Liver (tissue), 9 donors: ENCODE results near the gene MICAL3. TPM values are rescaled to one million over a fixed set of nuclear protein-coding genes. Genes with fewer than 3 reads are reported as not detected.

Experiments
- DNase-seq: peaks from one replicate; pipeline ENCODE4 v3.0.0-alpha.2; 2017; ENCODE audit warnings: low spot score
- H3K27ac ChIP-seq, 2 donors: one replicate each; pipeline ENCODE4 v1.7.0; 2013; ENCODE audit warnings: inconsistent platforms in 2 of 2, low read length in 2 of 2, control low read depth in 1 of 2, low read depth in 1 of 2, mild to moderate bottlenecking in 1 of 2
- H3K27me3 ChIP-seq, 4 donors: one replicate each; pipeline versions ENCODE4 v1.6.1 to v1.7.0; 2013; ENCODE audit warnings: low read length in 3 of 4, inconsistent platforms in 1 of 4, mild to moderate bottlenecking in 1 of 4, moderate library complexity in 1 of 4; ENCODE audit not compliant: control insufficient read depth in 4 of 4, insufficient read depth in 4 of 4
- H3K36me3 ChIP-seq, 4 donors: one replicate each; pipeline versions ENCODE4 v1.6.1 to v1.7.0; 2013; ENCODE audit warnings: low read length in 3 of 4, mild to moderate bottlenecking in 3 of 4, low read depth in 1 of 4, moderate library complexity in 1 of 4; ENCODE audit not compliant: control insufficient read depth in 4 of 4, insufficient read depth in 3 of 4
- H3K4me1 ChIP-seq, 4 donors: one replicate each; pipeline versions ENCODE4 v1.6.1 to v1.7.0; 2013; ENCODE audit warnings: low read length in 3 of 4, mild to moderate bottlenecking in 3 of 4, moderate library complexity in 1 of 4; ENCODE audit not compliant: control insufficient read depth in 4 of 4, insufficient read depth in 4 of 4
- H3K4me3 ChIP-seq, 3 donors: one replicate each; pipeline versions ENCODE4 v1.6.1 to v1.7.0; 2013; ENCODE audit warnings: low read length in 3 of 3, control low read depth in 1 of 3, low read depth in 1 of 3, mild to moderate bottlenecking in 1 of 3
- H3K9ac ChIP-seq, 2 donors: one replicate each; pipeline ENCODE4 v1.7.0; 2013; ENCODE audit warnings: low read length in 2 of 2, mild to moderate bottlenecking in 2 of 2, moderate library complexity in 2 of 2, control low read depth in 1 of 2, low read depth in 1 of 2
- H3K9me3 ChIP-seq, 4 donors: one replicate each; pipeline versions ENCODE4 v1.6.1 to v1.7.0; 2013; ENCODE audit warnings: low read length in 3 of 4; ENCODE audit not compliant: control insufficient read depth in 4 of 4
- EGR1 ChIP-seq, 2 donors: IDR thresholded peaks; 2 replicates each; pipeline ENCODE4 v1.6.1; 2016 to 2018; ENCODE audit warnings: antibody characterized with exemption in 2 of 2, low read depth in 2 of 2
- FOXA1 ChIP-seq: IDR thresholded peaks from 2 replicates; pipeline ENCODE4 v1.6.1; 2016; ENCODE audit warnings: antibody characterized with exemption
- HNF4G ChIP-seq: IDR thresholded peaks from 2 replicates; pipeline ENCODE4 v1.6.1; 2016; ENCODE audit warnings: antibody characterized with exemption
- JUND ChIP-seq, 2 donors: IDR thresholded peaks; 2 replicates each; pipeline ENCODE4 v1.6.1; 2016; ENCODE audit warnings: antibody characterized with exemption in 2 of 2
- RAD21 ChIP-seq, 2 donors: IDR thresholded peaks; 2 replicates each; pipeline ENCODE4 v1.6.1; 2016; ENCODE audit warnings: antibody characterized with exemption in 2 of 2, mild to moderate bottlenecking in 2 of 2
- RXRA ChIP-seq, 2 donors: IDR thresholded peaks; 2 replicates each; pipeline ENCODE4 v1.6.1; 2017 to 2018; ENCODE audit warnings: antibody characterized with exemption in 2 of 2, mild to moderate bottlenecking in 1 of 2
- YY1 ChIP-seq: IDR thresholded peaks from 2 replicates; pipeline ENCODE4 v1.6.1; 2016; ENCODE audit warnings: antibody characterized with exemption, mild to moderate bottlenecking
- WGBS: extraction: QIAGEN DNeasy Blood & Tissue Kit; methylation state at CpG from one replicate; pipeline ENCODE4 v1.1.7; 2013; 5-methylcytosine and 5-hydroxymethylcytosine counted together
- polyA plus RNA-seq, 2 donors: library from polyadenylated mRNA; stranded (reverse) in 1 of 2; unstranded in 1 of 2; fragments of 200-250 nt in 1 of 2; fragments of >200 nt in 1 of 2; fragmentation: Nextera tagmentation in 1 of 2; extraction: Ambion mirVana in 1 of 2; gene quantifications; one replicate each; pipeline versions ENCODE4 v1.2.1 to v1.2.3, GENCODE V29; 2013 to 2015
- total RNA-seq, 2 donors: library from RNA; depleted of rRNA; stranded (reverse); fragments of >200 nt; gene quantifications; one replicate each; pipeline ENCODE4 v1.2.3, GENCODE V29; 2014
- TF ChIP-seq, protein P1 (sequence below): IDR thresholded peaks from 2 replicates; pipeline ENCODE4 v1.6.1; 2016; ENCODE audit warnings: antibody characterized with exemption
- TF ChIP-seq, protein P2 (sequence below): IDR thresholded peaks from 2 replicates; pipeline ENCODE4 v1.6.1; 2016; ENCODE audit warnings: antibody characterized with exemption, mild to moderate bottlenecking
- TF ChIP-seq, protein P3 (sequence below): IDR thresholded peaks from 2 replicates; pipeline ENCODE4 v1.6.1; 2016; ENCODE audit warnings: antibody characterized with exemption
- TF ChIP-seq, protein P4 (sequence below): IDR thresholded peaks from 2 replicates; pipeline ENCODE4 v1.6.1; 2016; ENCODE audit warnings: antibody characterized with exemption
- donor health status: healthy.
- donor health status: healthy.
- donor health status: healthy.
- donor health status: healthy.
- donor health status: healthy.

Gene MICAL3
- total and polyA plus RNA-seq, 4 donors, result 6.4 to 38.4 (median 23.4) TPM

DNA sequence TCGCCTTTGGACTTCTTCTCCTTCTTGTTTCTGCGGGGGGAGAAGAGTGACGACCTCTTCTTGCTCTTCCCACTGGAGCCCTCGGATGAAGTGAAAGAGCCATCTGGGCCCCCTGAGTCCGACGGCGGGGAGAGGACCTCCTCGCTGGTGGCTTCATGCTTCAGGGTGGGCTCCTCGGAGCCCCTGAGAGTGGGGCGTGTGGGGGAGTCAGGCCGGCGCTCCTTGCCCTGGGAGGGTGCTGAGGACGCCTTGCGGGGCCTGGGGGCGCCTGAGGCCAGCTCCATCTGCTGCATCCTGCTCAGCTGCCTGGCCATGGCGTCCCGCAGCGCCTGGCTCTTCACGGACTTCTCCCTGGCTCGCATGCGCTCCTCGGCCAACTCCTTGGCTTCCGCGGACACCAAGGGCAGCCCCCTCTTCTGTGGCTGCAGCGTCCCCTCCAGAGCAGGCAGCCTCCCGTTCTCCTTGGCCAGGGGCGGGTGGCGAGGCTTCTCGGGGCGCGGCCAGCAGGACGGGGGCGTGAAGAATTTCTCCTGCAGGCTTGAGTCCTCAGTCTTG lies 206.8 kb downstream of the MICAL3 start:
- H3K27ac ChIP-seq, result no peak overlapping the region
- no peak overlapping the region for H3K4me3 ChIP-seq
- H3K9ac ChIP-seq, result no peak overlapping the region
- H3K4me1 ChIP-seq, result no peaks in the 10 kb centered on the region
- no peaks in the 10 kb centered on the region for H3K27me3 ChIP-seq
- WGBS, result 96% methylated on average over 33 of the region's 33 CpGs
- H3K9me3 ChIP-seq, result no peaks in the 10 kb centered on the region
- peaks cover 19 to 72% (median 33%) of the 10 kb centered on the region in 4 donors for H3K36me3 ChIP-seq
- DNase-seq, result no peak
- no peak for TF ChIP-seq RAD21 (IDR thresholded peaks at IDR 0.05)
- no peak for TF ChIP-seq EGR1 (IDR thresholded peaks at IDR 0.05; ENCODE audit: low read depth in 2 of 2)
- no peak for TF ChIP-seq JUND (IDR thresholded peaks at IDR 0.05)
- TF ChIP-seq, protein P1, sequence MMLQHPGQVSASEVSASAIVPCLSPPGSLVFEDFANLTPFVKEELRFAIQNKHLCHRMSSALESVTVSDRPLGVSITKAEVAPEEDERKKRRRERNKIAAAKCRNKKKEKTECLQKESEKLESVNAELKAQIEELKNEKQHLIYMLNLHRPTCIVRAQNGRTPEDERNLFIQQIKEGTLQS, result no peak
- no peak for TF ChIP-seq FOXA1

DNA sequence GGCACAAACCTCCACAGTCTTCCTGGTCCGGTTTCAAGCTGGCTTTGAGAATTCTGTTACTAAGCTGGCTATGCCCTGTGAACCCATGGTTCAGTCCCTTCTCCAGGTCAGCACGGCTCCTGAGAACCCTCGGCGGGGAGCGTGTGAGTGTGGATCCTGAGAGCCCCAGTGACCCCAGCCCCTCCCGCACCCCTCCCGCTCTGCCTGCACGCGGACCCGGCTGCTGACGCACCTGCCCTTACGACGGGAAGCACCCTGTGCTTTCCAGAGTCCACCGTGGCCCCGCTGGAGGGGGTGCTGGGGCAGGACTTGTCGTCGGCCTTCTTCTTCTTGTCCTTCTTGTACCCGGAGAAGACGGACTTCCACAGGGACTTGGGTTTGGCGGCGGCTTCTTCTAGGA lies 207.3 kb downstream of the MICAL3 start:
- Histone ChIP-seq H3K4me1 (no peaks in the 10 kb centered on the region), H3K9ac (no peak overlapping the region), H3K4me3 (no peak overlapping the region), H3K27ac (no peak overlapping the region), H3K27me3 (no peaks in the 10 kb centered on the region), H3K36me3 (peaks cover 22 to 74% (median 35%) of the 10 kb centered on the region in 4 donors), H3K9me3 (no peaks in the 10 kb centered on the region)
- WGBS, result 95% methylated on average over 21 of the region's 21 CpGs
- TF ChIP-seq, protein P2, sequence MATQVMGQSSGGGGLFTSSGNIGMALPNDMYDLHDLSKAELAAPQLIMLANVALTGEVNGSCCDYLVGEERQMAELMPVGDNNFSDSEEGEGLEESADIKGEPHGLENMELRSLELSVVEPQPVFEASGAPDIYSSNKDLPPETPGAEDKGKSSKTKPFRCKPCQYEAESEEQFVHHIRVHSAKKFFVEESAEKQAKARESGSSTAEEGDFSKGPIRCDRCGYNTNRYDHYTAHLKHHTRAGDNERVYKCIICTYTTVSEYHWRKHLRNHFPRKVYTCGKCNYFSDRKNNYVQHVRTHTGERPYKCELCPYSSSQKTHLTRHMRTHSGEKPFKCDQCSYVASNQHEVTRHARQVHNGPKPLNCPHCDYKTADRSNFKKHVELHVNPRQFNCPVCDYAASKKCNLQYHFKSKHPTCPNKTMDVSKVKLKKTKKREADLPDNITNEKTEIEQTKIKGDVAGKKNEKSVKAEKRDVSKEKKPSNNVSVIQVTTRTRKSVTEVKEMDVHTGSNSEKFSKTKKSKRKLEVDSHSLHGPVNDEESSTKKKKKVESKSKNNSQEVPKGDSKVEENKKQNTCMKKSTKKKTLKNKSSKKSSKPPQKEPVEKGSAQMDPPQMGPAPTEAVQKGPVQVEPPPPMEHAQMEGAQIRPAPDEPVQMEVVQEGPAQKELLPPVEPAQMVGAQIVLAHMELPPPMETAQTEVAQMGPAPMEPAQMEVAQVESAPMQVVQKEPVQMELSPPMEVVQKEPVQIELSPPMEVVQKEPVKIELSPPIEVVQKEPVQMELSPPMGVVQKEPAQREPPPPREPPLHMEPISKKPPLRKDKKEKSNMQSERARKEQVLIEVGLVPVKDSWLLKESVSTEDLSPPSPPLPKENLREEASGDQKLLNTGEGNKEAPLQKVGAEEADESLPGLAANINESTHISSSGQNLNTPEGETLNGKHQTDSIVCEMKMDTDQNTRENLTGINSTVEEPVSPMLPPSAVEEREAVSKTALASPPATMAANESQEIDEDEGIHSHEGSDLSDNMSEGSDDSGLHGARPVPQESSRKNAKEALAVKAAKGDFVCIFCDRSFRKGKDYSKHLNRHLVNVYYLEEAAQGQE, result no peak
- TF ChIP-seq RAD21 (IDR thresholded peaks at IDR 0.05), result no peak
- TF ChIP-seq RXRA (IDR thresholded peaks at IDR 0.05), result no peak
- DNase-seq, result no peak

DNA sequence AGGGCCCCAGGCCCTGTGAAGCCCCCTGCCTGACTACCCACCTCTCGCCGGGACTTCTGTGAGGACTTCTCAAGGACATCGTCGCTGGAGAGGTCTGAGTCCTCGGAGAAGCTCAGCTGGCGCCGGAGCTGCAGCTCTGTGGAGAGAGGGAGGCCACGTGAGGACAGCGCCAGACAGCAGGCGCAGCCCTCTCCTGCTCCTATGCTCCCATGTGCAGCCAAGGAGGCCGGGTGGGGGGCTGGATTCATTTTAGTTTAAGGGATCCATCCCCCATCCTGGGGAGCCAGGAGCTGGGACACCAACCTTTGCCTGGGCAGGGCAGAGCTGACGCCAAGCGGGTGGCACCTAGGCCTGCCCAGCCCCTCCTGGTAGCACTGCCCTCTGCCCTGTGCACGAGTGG lies 207.7 kb downstream of the MICAL3 start:
- no peaks in the 10 kb centered on the region for H3K4me1 ChIP-seq
- no peak for DNase-seq
- no peak overlapping the region for H3K27ac ChIP-seq
- H3K4me3 ChIP-seq, result no peak overlapping the region
- no peak overlapping the region for H3K9ac ChIP-seq
- no peaks in the 10 kb centered on the region for H3K9me3 ChIP-seq
- TF ChIP-seq RAD21 (IDR thresholded peaks at IDR 0.05) (no peak), HNF4G (no peak)
- no peaks in the 10 kb centered on the region for H3K27me3 ChIP-seq
- H3K36me3 ChIP-seq, result peaks cover 22 to 75% (median 34%) of the 10 kb centered on the region in 4 donors
- 90% methylated on average over 14 of the region's 14 CpGs for WGBS

DNA sequence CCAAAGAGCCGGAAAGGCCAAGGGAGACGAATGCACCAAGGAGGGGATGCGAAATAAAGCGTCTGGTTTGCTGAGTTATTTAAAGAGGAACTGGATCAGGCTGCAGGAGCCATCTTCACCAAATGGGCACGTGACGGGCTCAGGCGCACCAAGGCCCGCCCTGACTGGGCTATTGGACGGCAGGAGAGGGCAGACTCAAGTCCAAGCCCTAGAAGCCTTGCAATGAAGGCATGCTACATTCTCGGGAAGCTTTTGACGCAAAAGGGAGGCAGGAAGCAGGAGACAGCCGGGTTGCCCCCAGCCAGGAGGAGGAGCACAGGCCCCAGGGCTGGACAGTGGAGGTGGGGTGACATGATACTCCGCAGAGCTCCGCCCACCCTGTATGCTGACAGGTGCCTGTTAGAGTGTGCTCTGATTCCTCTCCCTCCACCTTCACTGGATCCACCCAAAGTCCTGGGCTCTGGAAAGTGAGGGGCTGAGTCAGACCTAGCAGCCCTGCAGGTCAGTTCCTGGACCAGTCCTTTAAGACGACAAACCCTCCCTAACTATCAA lies 208.6 kb downstream of the MICAL3 start:
- TF ChIP-seq, protein P3, sequence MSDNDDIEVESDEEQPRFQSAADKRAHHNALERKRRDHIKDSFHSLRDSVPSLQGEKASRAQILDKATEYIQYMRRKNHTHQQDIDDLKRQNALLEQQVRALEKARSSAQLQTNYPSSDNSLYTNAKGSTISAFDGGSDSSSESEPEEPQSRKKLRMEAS, result no peak
- TF ChIP-seq RAD21 (IDR thresholded peaks at IDR 0.05) (no peak), YY1 (no peak), HNF4G (no peak)
- TF ChIP-seq, protein P4, sequence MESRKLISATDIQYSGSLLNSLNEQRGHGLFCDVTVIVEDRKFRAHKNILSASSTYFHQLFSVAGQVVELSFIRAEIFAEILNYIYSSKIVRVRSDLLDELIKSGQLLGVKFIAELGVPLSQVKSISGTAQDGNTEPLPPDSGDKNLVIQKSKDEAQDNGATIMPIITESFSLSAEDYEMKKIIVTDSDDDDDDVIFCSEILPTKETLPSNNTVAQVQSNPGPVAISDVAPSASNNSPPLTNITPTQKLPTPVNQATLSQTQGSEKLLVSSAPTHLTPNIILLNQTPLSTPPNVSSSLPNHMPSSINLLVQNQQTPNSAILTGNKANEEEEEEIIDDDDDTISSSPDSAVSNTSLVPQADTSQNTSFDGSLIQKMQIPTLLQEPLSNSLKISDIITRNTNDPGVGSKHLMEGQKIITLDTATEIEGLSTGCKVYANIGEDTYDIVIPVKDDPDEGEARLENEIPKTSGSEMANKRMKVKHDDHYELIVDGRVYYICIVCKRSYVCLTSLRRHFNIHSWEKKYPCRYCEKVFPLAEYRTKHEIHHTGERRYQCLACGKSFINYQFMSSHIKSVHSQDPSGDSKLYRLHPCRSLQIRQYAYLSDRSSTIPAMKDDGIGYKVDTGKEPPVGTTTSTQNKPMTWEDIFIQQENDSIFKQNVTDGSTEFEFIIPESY, result no peak
- Histone ChIP-seq H3K36me3 (peaks cover 20 to 75% (median 34%) of the 10 kb centered on the region in 4 donors), H3K9me3 (no peaks in the 10 kb centered on the region), H3K27ac (no peak overlapping the region), H3K9ac (no peak overlapping the region), H3K4me3 (no peak overlapping the region), H3K27me3 (no peaks in the 10 kb centered on the region), H3K4me1 (no peaks in the 10 kb centered on the region)
- 93% methylated on average over 15 of the region's 15 CpGs for WGBS
- DNase-seq, result no peak
